BLaER1 treated with 17β-estradiol and CSF1 and Interleukin-3, amounts not matched to agents 10 nM and 100 nM (cell line): ENCODE measurements around the gene CA7.

ENCODE experiments used
- H3K27ac ChIP-seq, 11 experiments: shearing (Covaris generic); formaldehyde crosslinking; 2 replicates each; pipeline ENCODE4 v1.8.1; 2022
- H3K27me3 ChIP-seq, 11 experiments: shearing (Covaris generic); formaldehyde crosslinking; 2 replicates each; pipeline ENCODE4 v1.8.1; 2022
- H3K36me3 ChIP-seq, 11 experiments: shearing (Covaris generic); formaldehyde crosslinking; 2 replicates each; pipeline ENCODE4 v1.8.1; 2022
- H3K4me1 ChIP-seq, 10 experiments: shearing (Covaris generic); formaldehyde crosslinking; 2 replicates each; pipeline ENCODE4 v1.8.1; 2022
- H3K4me2 ChIP-seq, 11 experiments: shearing (Covaris generic); formaldehyde crosslinking; 2 replicates each; pipeline ENCODE4 v1.8.1; 2022
- H3K4me3 ChIP-seq, 10 experiments: shearing (Covaris generic); formaldehyde crosslinking; 2 replicates each; pipeline ENCODE4 v1.8.1; 2022
- H3K9ac ChIP-seq, 11 experiments: shearing (Covaris generic); formaldehyde crosslinking; 2 replicates each; pipeline ENCODE4 v1.8.1; 2022
- H3K9me3 ChIP-seq, 11 experiments: shearing (Covaris generic); formaldehyde crosslinking; replicated peaks in 1 of 11; 2 replicates each; pipeline ENCODE4 v1.8.1; 2022
- H4K20me1 ChIP-seq, 11 experiments: shearing (Covaris generic); formaldehyde crosslinking; 2 replicates each; pipeline ENCODE4 v1.8.1; 2022
- Cebpa-rat ChIP-seq, 11 experiments: shearing (Covaris generic); IDR thresholded peaks; 2 replicates each; pipeline ENCODE4 v1.8.1; 2022

The CA7 gene

DNA sequence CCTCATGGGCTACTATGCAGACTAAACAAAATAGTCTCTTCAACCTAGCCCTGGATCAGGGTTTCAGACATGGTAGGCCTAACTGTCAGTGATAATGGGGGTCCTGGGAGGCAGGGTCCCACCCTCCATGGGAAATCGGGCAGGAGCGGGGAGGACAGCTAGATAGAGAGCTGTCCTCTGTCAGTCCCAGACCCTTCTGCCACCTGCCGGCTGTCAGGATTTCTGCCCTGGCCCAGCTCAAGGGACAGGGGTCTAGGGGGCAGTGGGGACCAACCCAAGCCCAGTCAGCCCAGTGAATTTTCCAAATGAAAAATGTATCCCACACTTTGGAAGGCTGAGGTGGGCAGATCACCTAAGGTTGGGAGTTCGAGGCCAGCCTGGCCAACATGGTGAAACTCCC lies 5.3 kb downstream of the CA7 start:
- no peak for TF ChIP-seq Cebpa-rat (IDR thresholded peaks at IDR 0.05)
- Histone ChIP-seq H3K36me3 (no peaks in the 10 kb centered on the region), H3K4me1 (peaks cover 22 to 52% (median 41%) of the 10 kb centered on the region in 10 experiments), H3K27ac (no peak overlapping the region), H3K9me3 (no peaks in the 10 kb centered on the region), H4K20me1 (peaks cover 0 to 7% (median 0%) of the 10 kb centered on the region in 11 experiments; a peak in 3 of 22 replicates), H3K9ac (no peak overlapping the region), H3K27me3 (peaks cover 18 to 27% (median 23%) of the 10 kb centered on the region in 11 experiments), H3K4me2 (no peak overlapping the region), H3K4me3 (no peak overlapping the region)

DNA sequence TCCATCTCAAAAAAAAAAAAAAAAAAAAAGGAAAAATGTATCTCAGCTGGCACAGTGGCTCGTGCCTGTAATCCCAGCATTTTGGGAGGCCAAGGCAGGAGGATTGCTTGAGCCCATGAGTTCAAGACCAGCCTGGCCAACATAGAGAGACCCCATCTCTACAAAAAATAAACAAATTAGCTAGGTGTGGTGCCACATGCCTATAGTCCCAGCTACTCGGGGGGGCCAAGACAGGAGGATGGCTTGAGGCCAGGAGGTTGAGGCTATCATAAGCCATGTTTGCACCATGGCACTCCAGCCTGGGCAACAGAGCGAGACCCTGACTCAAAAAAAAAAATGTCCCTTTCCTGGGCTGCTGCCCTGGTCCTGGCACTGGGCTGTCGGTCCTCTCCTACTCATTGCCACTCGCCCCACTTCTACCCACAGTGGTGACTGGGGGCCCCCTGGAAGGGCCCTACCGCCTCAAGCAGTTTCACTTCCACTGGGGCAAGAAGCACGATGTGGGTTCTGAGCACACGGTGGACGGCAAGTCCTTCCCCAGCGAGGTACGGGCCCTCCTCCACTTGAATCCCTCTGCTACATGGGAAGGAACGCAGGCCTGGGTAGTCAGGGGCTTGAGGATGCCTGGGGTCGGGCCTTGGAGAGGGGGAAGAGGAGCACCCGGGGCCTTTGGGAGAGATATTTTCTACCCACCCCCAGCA lies 6.1 kb downstream of the CA7 start:
- H3K4me3 ChIP-seq, result no peak overlapping the region
- no peaks in the 10 kb centered on the region for H3K9me3 ChIP-seq
- no peaks in the 10 kb centered on the region for H3K36me3 ChIP-seq
- peaks cover 18 to 44% (median 34%) of the 10 kb centered on the region in 10 experiments for H3K4me1 ChIP-seq
- H3K27ac ChIP-seq, result no peak overlapping the region
- H3K27me3 ChIP-seq, result peaks cover 11 to 20% (median 16%) of the 10 kb centered on the region in 11 experiments
- H3K4me2 ChIP-seq, result peak overlapping the region in 2 of 11 experiments; percentile 36 to 60; a peak in 4 of 22 replicates
- H4K20me1 ChIP-seq, result peaks cover 0 to 7% (median 0%) of the 10 kb centered on the region in 11 experiments; a peak in 3 of 22 replicates
- H3K9ac ChIP-seq, result no peak overlapping the region
- TF ChIP-seq Cebpa-rat (IDR thresholded peaks at IDR 0.05), result no peak

DNA sequence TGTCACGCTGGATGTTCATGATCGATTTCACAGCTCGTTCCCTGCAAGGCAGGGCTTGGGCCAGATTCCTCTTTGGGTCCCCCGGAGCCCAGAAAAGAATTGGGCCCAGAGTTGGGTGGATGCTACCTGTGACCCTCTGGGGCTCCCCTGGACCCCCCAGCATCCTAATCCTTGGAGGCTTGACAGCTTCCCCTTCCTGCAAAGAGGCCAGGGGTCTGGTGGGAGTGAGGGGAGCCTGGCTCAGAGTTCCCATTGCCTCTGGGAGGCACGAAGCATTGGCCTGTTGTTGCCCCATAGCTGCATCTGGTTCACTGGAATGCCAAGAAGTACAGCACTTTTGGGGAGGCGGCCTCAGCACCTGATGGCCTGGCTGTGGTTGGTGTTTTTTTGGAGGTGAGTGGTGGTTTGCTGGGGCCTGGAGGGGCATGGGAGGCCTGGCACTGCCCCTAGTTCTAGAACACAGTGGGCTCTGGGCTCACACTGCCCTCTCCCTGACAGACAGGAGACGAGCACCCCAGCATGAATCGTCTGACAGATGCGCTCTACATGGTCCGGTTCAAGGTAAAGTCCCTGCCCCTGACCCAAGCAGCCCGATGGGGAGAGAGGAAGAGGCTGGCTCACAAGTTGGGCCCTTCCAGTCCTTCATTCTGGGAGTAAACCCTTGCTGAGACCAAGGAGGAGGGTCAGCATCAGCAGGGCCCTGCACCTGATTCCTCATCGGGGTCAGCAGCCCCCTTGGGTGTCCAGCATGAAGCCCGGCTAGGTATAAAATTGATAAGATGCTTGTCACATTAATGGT lies 7.2 kb downstream of the CA7 start:
- Histone ChIP-seq H3K4me1 (peaks cover 17 to 33% (median 24%) of the 10 kb centered on the region in 10 experiments), H3K9me3 (no peaks in the 10 kb centered on the region), H3K27me3 (peaks cover 0 to 9% (median 5%) of the 10 kb centered on the region in 11 experiments; a peak in 11 of 22 replicates), H3K36me3 (no peaks in the 10 kb centered on the region), H3K9ac (no peak overlapping the region), H3K4me3 (no peak overlapping the region), H3K4me2 (no peak overlapping the region), H4K20me1 (no peaks in the 10 kb centered on the region), H3K27ac (no peak overlapping the region)
- TF ChIP-seq Cebpa-rat (IDR thresholded peaks at IDR 0.05), result no peak

DNA sequence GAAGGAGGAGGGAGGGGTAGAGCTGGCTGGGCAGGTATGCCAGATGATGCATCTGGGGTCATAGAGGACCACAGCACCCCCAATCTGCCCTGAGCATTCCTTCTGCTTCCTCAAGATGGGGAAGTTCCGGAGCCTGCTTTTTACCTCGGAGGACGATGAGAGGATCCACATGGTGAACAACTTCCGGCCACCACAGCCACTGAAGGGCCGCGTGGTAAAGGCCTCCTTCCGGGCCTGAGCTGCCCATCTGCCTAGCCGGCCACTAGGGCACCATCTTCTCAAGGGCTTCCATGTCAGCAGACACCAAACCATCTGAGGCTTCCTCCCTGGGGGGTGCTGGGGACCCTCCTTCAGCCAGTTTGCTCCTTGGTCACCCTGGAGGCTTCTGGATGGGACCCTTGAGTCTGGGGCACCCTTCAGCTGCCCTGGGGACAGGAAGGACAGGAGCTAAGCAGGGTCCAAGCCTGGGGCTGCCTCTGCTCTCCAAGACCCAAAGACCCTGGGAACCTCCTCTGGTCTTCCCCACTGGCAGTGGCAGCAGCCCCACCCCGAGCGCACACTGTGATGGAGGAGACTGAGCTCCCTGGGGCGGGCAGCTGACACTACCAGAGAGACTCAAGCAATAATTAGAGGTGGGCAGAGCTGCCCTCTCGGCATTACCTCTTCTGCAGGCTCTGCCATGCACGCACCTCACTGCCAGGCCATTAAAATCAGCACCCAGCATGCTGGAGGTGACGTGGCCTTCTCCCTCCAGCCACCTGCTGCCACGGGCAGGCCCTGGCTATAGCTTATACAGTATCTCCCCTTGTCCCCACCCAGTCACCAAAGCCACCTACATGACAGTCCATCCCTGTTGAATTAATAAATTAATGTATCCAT lies 9.3 kb downstream of the CA7 start:
- H3K4me3 ChIP-seq, result no peak overlapping the region
- TF ChIP-seq Cebpa-rat (IDR thresholded peaks at IDR 0.05), result no peak
- H3K4me2 ChIP-seq, result peak overlapping the region in 3 of 11 experiments; percentile 3 to 14 (median 6); a peak in 2 of 22 replicates
- no peak overlapping the region for H3K9ac ChIP-seq
- no peaks in the 10 kb centered on the region for H3K9me3 ChIP-seq
- no peak overlapping the region for H3K27ac ChIP-seq
- peaks cover 2 to 17% (median 8%) of the 10 kb centered on the region in 10 experiments; a peak in 14 of 20 replicates for H3K4me1 ChIP-seq
- H3K36me3 ChIP-seq, result no peaks in the 10 kb centered on the region
- H4K20me1 ChIP-seq, result no peaks in the 10 kb centered on the region
- no peaks in the 10 kb centered on the region for H3K27me3 ChIP-seq

DNA sequence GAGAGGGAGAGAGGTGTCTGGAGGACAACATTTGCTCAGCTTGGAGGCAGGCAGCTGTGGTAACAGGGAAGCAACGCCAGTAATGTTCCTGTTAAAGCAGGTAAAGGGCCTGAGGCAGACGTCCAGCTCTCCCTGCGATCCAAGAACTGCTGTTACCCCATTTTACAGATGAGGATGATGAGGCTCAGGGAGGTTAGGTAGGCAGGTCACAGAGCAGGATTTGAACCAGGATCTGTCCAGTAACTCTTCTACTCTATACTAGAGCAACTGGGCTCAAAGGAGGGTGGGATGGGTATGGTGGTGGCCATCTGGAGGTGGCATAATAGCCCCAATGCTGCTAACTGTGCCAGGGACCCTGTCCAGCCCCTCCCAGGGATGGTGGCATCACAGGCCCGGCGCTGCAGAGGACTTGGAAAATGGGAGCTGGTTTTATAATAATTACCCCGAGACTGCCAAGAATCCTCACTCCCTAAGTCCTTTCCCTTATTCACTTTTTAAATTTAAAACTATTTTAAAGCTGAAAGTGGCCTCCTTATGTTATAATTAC lies 12.0 kb downstream of the CA7 start:
- H3K27me3 ChIP-seq, result no peaks in the 10 kb centered on the region
- no peaks in the 10 kb centered on the region; a peak in 1 of 22 replicates for H4K20me1 ChIP-seq
- H3K9me3 ChIP-seq, result no peaks in the 10 kb centered on the region
- H3K4me2 ChIP-seq, result no peak overlapping the region
- no peak for TF ChIP-seq Cebpa-rat (IDR thresholded peaks at IDR 0.05)
- no peak overlapping the region for H3K27ac ChIP-seq
- H3K4me3 ChIP-seq, result no peak overlapping the region
- no peak overlapping the region for H3K9ac ChIP-seq
- peaks cover 0 to 16% (median 7%) of the 10 kb centered on the region in 10 experiments; a peak in 14 of 20 replicates for H3K4me1 ChIP-seq
- no peaks in the 10 kb centered on the region for H3K36me3 ChIP-seq

DNA sequence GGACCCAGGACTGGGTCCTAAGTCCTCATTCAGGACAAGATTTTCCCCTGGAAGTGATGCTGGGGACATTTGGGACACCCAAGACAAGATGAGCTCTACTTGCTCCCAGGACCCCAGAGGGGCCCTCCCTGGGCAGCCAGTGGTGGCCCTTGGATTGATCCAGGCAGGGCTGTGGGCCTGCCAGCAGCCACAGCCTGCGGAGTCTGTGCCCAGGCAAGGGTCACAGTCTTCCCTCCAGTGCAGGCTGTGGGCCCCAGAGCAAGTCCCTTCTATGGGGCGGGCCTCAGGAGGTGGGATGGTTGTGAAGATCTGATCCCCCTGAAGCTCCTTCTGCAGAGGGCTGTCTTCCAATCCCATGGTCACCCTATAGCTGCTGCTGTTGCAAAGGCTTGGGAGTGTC lies 12.6 kb downstream of the CA7 start:
- no peak for TF ChIP-seq Cebpa-rat (IDR thresholded peaks at IDR 0.05)
- no peaks in the 10 kb centered on the region for H3K36me3 ChIP-seq

DNA sequence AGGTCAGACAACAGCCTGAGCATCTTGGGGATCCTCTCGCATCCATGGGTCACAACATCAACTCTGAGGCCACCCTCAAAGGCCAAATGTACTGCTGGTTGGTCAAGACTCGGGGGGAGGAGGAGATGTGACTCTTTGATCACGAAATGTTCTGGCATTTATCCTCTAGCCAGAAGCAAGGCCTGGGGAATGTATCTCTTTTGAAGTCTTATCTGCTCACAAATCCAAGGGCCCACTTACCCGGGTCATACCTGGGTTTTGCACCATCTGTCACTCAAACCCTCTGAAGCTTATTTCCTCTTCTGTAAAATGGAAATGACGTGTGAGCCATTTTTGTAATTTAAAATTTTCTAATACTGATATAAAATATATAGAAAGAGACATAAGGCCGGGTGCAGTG lies 13.2 kb downstream of the CA7 start:
- H3K4me2 ChIP-seq, result peak overlapping the region in 2 of 11 experiments; percentile 7 to 14; a peak in 1 of 22 replicates
- H4K20me1 ChIP-seq, result no peaks in the 10 kb centered on the region; a peak in 1 of 22 replicates
- no peaks in the 10 kb centered on the region for H3K36me3 ChIP-seq
- TF ChIP-seq Cebpa-rat (IDR thresholded peaks at IDR 0.05), result no peak
- no peak overlapping the region for H3K27ac ChIP-seq
- H3K27me3 ChIP-seq, result no peaks in the 10 kb centered on the region
- H3K4me3 ChIP-seq, result no peak overlapping the region
- peaks cover 0 to 16% (median 7%) of the 10 kb centered on the region in 10 experiments; a peak in 14 of 20 replicates for H3K4me1 ChIP-seq
- H3K9me3 ChIP-seq, result no peaks in the 10 kb centered on the region
- H3K9ac ChIP-seq, result no peak overlapping the region

More for the DNA sequence above, 12.6 kb downstream of the CA7 start:
- Histone ChIP-seq H3K27me3 (no peaks in the 10 kb centered on the region), H4K20me1 (no peaks in the 10 kb centered on the region; a peak in 1 of 22 replicates), H3K9ac (no peak overlapping the region), H3K4me2 (no peak overlapping the region), H3K4me3 (no peak overlapping the region), H3K4me1 (peaks cover 0 to 16% (median 7%) of the 10 kb centered on the region in 10 experiments; a peak in 14 of 20 replicates), H3K27ac (no peak overlapping the region), H3K9me3 (no peaks in the 10 kb centered on the region)

DNA sequence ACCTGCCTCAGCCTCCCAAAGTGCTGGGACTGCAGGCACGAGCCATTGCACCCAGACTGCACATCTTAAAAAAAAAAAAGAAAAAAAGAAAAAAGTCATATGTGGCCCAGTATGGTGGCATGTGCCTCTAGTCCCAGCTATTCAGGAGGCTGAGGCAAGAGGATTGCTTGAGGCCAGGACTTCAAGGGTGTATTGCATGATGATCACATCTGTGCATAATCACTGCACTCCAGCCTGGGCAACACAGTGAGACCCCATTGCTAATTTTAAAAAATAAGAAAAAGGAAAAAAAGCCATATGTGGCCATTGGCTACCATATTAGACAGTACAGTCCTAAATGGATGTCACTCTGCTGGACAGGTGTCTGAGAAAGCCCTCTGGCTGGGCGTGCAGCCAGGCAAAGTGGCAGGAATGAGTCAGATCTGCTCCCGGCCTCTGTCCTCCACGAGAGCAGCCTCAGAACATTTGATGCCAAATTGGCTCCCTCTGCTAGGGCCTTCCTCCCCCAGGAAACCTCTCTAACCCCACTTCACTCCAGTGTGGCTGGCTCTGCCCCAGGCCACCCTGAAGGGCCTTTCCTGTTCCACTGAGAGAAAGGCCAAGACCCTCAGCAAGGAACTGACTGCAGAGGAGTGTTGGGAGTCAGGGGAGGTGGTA lies 14.7 kb downstream of the CA7 start:
- H3K4me2 ChIP-seq, result 0 out of 22 replicates have a peak overlapping the region, but pooled peaks of 1 of the 11 experiments have one; percentile 19

More for the DNA sequence above, 14.7 kb downstream of the CA7 start:
- H3K27me3 ChIP-seq, result no peaks in the 10 kb centered on the region
- no peak overlapping the region for H3K27ac ChIP-seq
- H3K36me3 ChIP-seq, result no peaks in the 10 kb centered on the region
- H3K4me3 ChIP-seq, result no peak overlapping the region
- H3K9ac ChIP-seq, result no peak overlapping the region
- H4K20me1 ChIP-seq, result no peaks in the 10 kb centered on the region; a peak in 1 of 22 replicates
- H3K9me3 ChIP-seq, result no peaks in the 10 kb centered on the region
- peaks cover 0 to 12% (median 6%) of the 10 kb centered on the region in 10 experiments; a peak in 13 of 20 replicates for H3K4me1 ChIP-seq
- TF ChIP-seq Cebpa-rat (IDR thresholded peaks at IDR 0.05), result no peak
